GM18520 (cell line): ENCODE measurements around the gene GRK2.
"Not testable (repeated sequence)": the region's sequence is repeated elsewhere in the genome, so short reads cannot be mapped to it uniquely, and the experiment has no call there.

ENCODE experiments used
- ATAC-seq: cut with Tn5 transposase; IDR thresholded peaks from one replicate; pipeline ENCODE4 v1.9.1; 2021; ENCODE audit not compliant: unreplicated experiment

Gene GRK2

GRCh38 chr11:67253872-67254624, 12.2 kb upstream of the GRK2 start:
- no peak for ATAC-seq

- no peak for ATAC-seq
These were observed 11.5 kb upstream of the GRK2 start for GRCh38 chr11:67254798-67255197.

GRCh38 chr11:67255353-67255752, 10.9 kb upstream of the GRK2 start:
- ATAC-seq: no peak

- ATAC-seq: no peak
These were observed 10.4 kb upstream of the GRK2 start for GRCh38 chr11:67255864-67256263.

- no peak for ATAC-seq
These were observed 9.7 kb upstream of the GRK2 start for GRCh38 chr11:67256477-67257135.

GRCh38 chr11:67260406-67260805, 5.9 kb upstream of the GRK2 start:
- no peak for ATAC-seq

- not testable (repeated sequence) for ATAC-seq
These were observed 5.2 kb upstream of the GRK2 start for GRCh38 chr11:67260885-67261639.

GRCh38 chr11:67261640-67261945, 4.7 kb upstream of the GRK2 start:
- no peak for ATAC-seq

GRCh38 chr11:67261946-67262681, 4.2 kb upstream of the GRK2 start:
- ATAC-seq: no peak

GRCh38 chr11:67262731-67263675, 3.3 kb upstream of the GRK2 start:
- ATAC-seq: no peak

- ATAC-seq: no peak
These were observed 2.0 kb upstream of the GRK2 start for GRCh38 chr11:67264260-67264659.

GRCh38 chr11:67264877-67265632, 1.2 kb upstream of the GRK2 start:
- ATAC-seq: no peak

GRCh38 chr11:67265633-67266448, 432 bp upstream of the GRK2 start:
- peak; percentile 38 for ATAC-seq

GRCh38 chr11:67267188-67268080, 1.2 kb downstream of the GRK2 start:
- ATAC-seq: no peak

- no peak for ATAC-seq
These were observed 2.0 kb downstream of the GRK2 start for GRCh38 chr11:67268081-67268961.

GRCh38 chr11:67268962-67269268, 2.6 kb downstream of the GRK2 start:
- no peak for ATAC-seq
